GM21723 (cell line): ENCODE measurements around the gene GMNN.

Source experiments
- ATAC-seq: cut with Tn5 transposase; IDR thresholded peaks from one replicate; pipeline ENCODE4 v1.9.1; 2021; ENCODE audit warnings: mild to moderate bottlenecking, moderate library complexity; ENCODE audit not compliant: unreplicated experiment

The GMNN gene

GRCh38 chr6:24799541-24799915 is 24.8 kb downstream of the GMNN start:
- ATAC-seq = no peak

GRCh38 chr6:24802271-24803059 is 27.7 kb downstream of the GMNN start:
- ATAC-seq = no peak

- no peak for ATAC-seq
These were observed 32.8 kb downstream of the GMNN start for GRCh38 chr6:24807584-24807983.

- no peak for ATAC-seq
These were observed 35.0 kb downstream of the GMNN start for GRCh38 chr6:24809728-24810127.

GRCh38 chr6:24818346-24818745 is 43.6 kb downstream of the GMNN start:
- ATAC-seq = no peak

GRCh38 chr6:24821860-24822444 is 47.2 kb downstream of the GMNN start:
- no peak for ATAC-seq

GRCh38 chr6:24822696-24823095 is 48.0 kb downstream of the GMNN start:
- ATAC-seq = no peak

GRCh38 chr6:24823185-24823584 is 48.4 kb downstream of the GMNN start:
- ATAC-seq = no peak

GRCh38 chr6:24824142-24824938 is 49.6 kb downstream of the GMNN start:
- no peak for ATAC-seq

GRCh38 chr6:24825130-24825630 is 50.4 kb downstream of the GMNN start:
- ATAC-seq = no peak

- no peak for ATAC-seq
These were observed 52.4 kb downstream of the GMNN start for GRCh38 chr6:24827162-24827561.

GRCh38 chr6:24827970-24828369 is 53.2 kb downstream of the GMNN start:
- no peak for ATAC-seq

- no peak for ATAC-seq
These were observed 54.9 kb downstream of the GMNN start for GRCh38 chr6:24829657-24830056.

- ATAC-seq = no peak
These were observed 57.3 kb downstream of the GMNN start for GRCh38 chr6:24831771-24832716.

- no peak for ATAC-seq
These were observed 58.1 kb downstream of the GMNN start for GRCh38 chr6:24832794-24833193.

- no peak for ATAC-seq
These were observed 59.1 kb downstream of the GMNN start for GRCh38 chr6:24833711-24834386.
